K562 (cell line): ENCODE measurements around the gene ARMH4. TPM values are rescaled to one million over a fixed set of nuclear protein-coding genes. Genes with fewer than 3 reads are reported as not detected.

Experiments
- ATAC-seq: fragments of 200-7000 bp; cut with Tn5 transposase; 3 replicates; pipeline ENCODE4 v1.9.1; 2020; ENCODE audit warnings: moderate library complexity
- BruUV-seq: library from RNA; stranded (reverse); fragments of 400-500 nt; replicated peaks from 2 replicates; lab custom pipeline; 2021; lab: Mats Ljungman, UMichigan
- CTCF ChIA-PET: fragments of 300-600 bp; formaldehyde crosslinking; extraction: SDS; loops from one replicate; lab custom pipeline; 2021; ENCODE audit warnings: low intra/inter-chr PET ratio; lab: Yijun Ruan, JAX
- POLR2A ChIA-PET: fragments of 300-600, 350-650 bp; sonication (Branson Sonifier 250); formaldehyde crosslinking; extraction: SDS; loops from one replicate; lab custom pipeline; 2021; ENCODE audit warnings: antibody characterized with exemption, inconsistent platforms; lab: Yijun Ruan, JAX
- DNase-seq, 4 experiments: peaks; one replicate each; pipeline versions ENCODE4 v3.0.0 to v3.0.0-alpha.2; 2011 to 2018; ENCODE audit warnings: low spot score in 3 of 4, mixed read lengths in 3 of 4; ENCODE audit errors: extremely low read depth in 1 of 4
- FAIRE-seq: peaks from 2 replicates; lab custom pipeline; 2011; peaks lifted over from hg19 to GRCh38; lab: Jason Lieb, UNC
- H2AFZ ChIP-seq: 2 replicates; pipeline ENCODE4 v1.6.0; 2011; ENCODE audit warnings: low read depth, low read length, control low read depth, inconsistent platforms
- H3K27ac ChIP-seq: fragments of 200-600 bp; 3 replicates; pipeline ENCODE4 v1.8.0; 2011; ENCODE audit warnings: low read depth, mild to moderate bottlenecking, control low read depth, inconsistent platforms, low read length, moderate library complexity, mixed read lengths; ENCODE audit errors: extremely low read depth
- H3K27me3 ChIP-seq, 2 experiments: fragments of 300-600 bp in 1 of 2; 2 replicates in 1 of 2; 3 replicates in 1 of 2; pipeline versions ENCODE4 v1.6.0 to v1.8.0; 2011; ENCODE audit warnings: inconsistent platforms in 2 of 2, low read length in 2 of 2, mild to moderate bottlenecking in 1 of 2, mixed read lengths in 1 of 2, moderate library complexity in 1 of 2; ENCODE audit not compliant: control insufficient read depth in 2 of 2, insufficient read depth in 2 of 2
- H3K36me3 ChIP-seq: fragments of 300-600 bp; 3 replicates; pipeline ENCODE4 v1.8.0; 2011; ENCODE audit warnings: mild to moderate bottlenecking, low read length, inconsistent platforms; ENCODE audit not compliant: control insufficient read depth, insufficient read depth
- H3K4me1 ChIP-seq, 2 experiments: fragments of 200-600 bp in 1 of 2; replicated peaks in 1 of 2; 2 replicates in 1 of 2; 3 replicates in 1 of 2; pipeline versions ENCODE4 v1.5.1 to v1.8.0; 2011; ENCODE audit warnings: inconsistent platforms in 2 of 2, low read length in 2 of 2, mild to moderate bottlenecking in 1 of 2, mixed read lengths in 1 of 2, moderate library complexity in 1 of 2; ENCODE audit not compliant: control insufficient read depth in 2 of 2, insufficient read depth in 2 of 2
- H3K4me2 ChIP-seq: 2 replicates; pipeline ENCODE4 v1.6.1; 2011; ENCODE audit warnings: low read length, control low read depth, inconsistent platforms, mixed read lengths; ENCODE audit not compliant: insufficient read depth
- H3K4me3 ChIP-seq: fragments of 200-600 bp; sonication (generic), shearing (Covaris generic); 2 replicates; pipeline ENCODE4 v1.5.1; 2016; ENCODE audit warnings: control low read depth, inconsistent platforms
- H3K79me2 ChIP-seq: fragments of 200-600 bp; 3 replicates; pipeline ENCODE4 v1.8.0; 2011; ENCODE audit warnings: low read length, inconsistent platforms; ENCODE audit not compliant: control insufficient read depth, insufficient read depth
- H3K9ac ChIP-seq, 2 experiments: 2 replicates each; pipeline versions ENCODE4 v1.6.0 to v1.6.1; 2011; ENCODE audit warnings: low read depth in 2 of 2, low read length in 2 of 2, control low read depth in 1 of 2, inconsistent platforms in 1 of 2, mild to moderate bottlenecking in 1 of 2, mixed read lengths in 1 of 2; ENCODE audit not compliant: insufficient read depth in 1 of 2
- H3K9me1 ChIP-seq: one replicate; pipeline ENCODE4 v1.6.0; 2011; ENCODE audit warnings: inconsistent platforms, mild to moderate bottlenecking, low read length, moderate library complexity; ENCODE audit not compliant: control insufficient read depth, insufficient read depth
- H3K9me3 ChIP-seq: replicated peaks from 2 replicates; pipeline ENCODE4 v1.5.1; 2011; ENCODE audit warnings: low read depth, low read length, inconsistent platforms; ENCODE audit not compliant: control insufficient read depth, insufficient read depth
- H4K20me1 ChIP-seq: replicated peaks from 2 replicates; pipeline ENCODE4 v1.6.1; 2011; ENCODE audit warnings: low read length, inconsistent platforms, mixed read lengths; ENCODE audit not compliant: control insufficient read depth, insufficient read depth
- E4F1 ChIP-seq: fragments of 250-450 bp; sonication (Bioruptor Pico); IDR thresholded peaks from 2 replicates; pipeline ENCODE4 v1.5.0; 2021; ENCODE audit warnings: mild to moderate bottlenecking, borderline replicate concordance
- MED1 ChIP-seq: sonication (generic); formaldehyde crosslinking; IDR thresholded peaks from 2 replicates; pipeline ENCODE4 v1.8.1; 2023; ENCODE audit warnings: missing genetic modification reagents, borderline replicate concordance
- SMAD1 ChIP-seq: fragments of 150-350 bp; IDR thresholded peaks from 2 replicates; pipeline ENCODE4 v1.6.1; 2014; ENCODE audit warnings: low read length, low read depth; ENCODE audit not compliant: partially characterized antibody
- TAF7 ChIP-seq: fragments of 450-650 bp; IDR thresholded peaks from 2 replicates; pipeline ENCODE4 v1.6.1; 2016; ENCODE audit warnings: missing genetic modification characterization, missing compliant biosample characterization
- TFAM ChIP-seq: fragments of 250-450 bp; sonication (Bioruptor Pico); conservative IDR thresholded peaks from 2 replicates; pipeline ENCODE4 v1.5.0; 2021; ENCODE audit warnings: mild to moderate bottlenecking, moderate library complexity
- ZNF354B ChIP-seq: fragments of 250-450 bp; sonication (Bioruptor Pico); IDR thresholded peaks from 2 replicates; pipeline ENCODE4 v1.4.0; 2020
- in situ Hi-C: fragments of 300-500 bp; cut with MboI; formaldehyde crosslinking; loops from 4 replicates; pipeline ENCODE4 v1.15.0; 2018; ENCODE audit warnings: inconsistent platforms, mixed read lengths
- intact Hi-C: fragments of 100-400 bp; cut with micrococcal nuclease; formaldehyde crosslinking; loops from 2 replicates; pipeline ENCODE4 v1.14.2; 2022
- polyA plus RNA-seq, 8 experiments: library from polyadenylated mRNA; depleted of rRNA in 4 of 8; stranded (reverse) in 5 of 8; unstranded in 3 of 8; fragments of >200 nt; fragmentation: Nextera tagmentation in 2 of 8; fragmentation: Illumina TruSeq in 1 of 8; extraction: Ambion mirVana in 2 of 8; extraction: Trizol in 1 of 8; gene quantifications; 2 replicates each; pipeline versions ENCODE4 v1.2.1 to v1.2.3, GENCODE V29; 2011 to 2014; ENCODE audit warnings: inconsistent platforms in 1 of 8, missing spikeins in 1 of 8
- total RNA-seq, 7 experiments: library from RNA; depleted of rRNA in 6 of 7; stranded (reverse); fragments of >200 nt in 6 of 7; fragmentation: Illumina TruSeq in 2 of 7; extraction: Trizol in 2 of 7; gene quantifications; 2 replicates each; pipeline versions ENCODE4 v1.2.1 to v1.2.3, GENCODE V29; 2011 to 2021; ENCODE audit warnings: low replicate concordance in 1 of 7

ARMH4 gene
- total and polyA plus RNA-seq, 9 of the 15 experiments (the other 6 are each of a cell fraction or from before 2014, with no cell fraction given) = 0.06 to 0.98 (median 0.07) TPM; not detected in 2

DNA sequence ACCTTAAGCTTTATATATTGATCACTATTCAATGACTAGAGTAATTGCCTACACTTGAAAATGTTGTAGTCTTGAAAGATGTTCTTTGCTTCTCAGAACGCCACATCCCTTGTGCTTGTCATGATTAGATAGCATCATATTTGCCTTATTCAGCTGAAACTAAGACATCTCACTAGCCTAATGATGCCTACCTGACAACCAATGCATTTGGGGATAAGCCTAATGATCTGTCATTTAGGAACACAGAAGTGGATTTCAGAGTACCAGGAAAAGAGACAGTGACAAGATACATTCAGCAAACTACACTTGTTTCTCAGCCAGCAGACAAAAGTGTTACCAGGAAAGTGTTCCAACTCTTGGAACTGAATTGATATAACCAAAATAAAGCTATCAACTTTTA, 83.7 kb downstream of the ARMH4 start (continued):
- no peak for TF ChIP-seq SMAD1

DNA sequence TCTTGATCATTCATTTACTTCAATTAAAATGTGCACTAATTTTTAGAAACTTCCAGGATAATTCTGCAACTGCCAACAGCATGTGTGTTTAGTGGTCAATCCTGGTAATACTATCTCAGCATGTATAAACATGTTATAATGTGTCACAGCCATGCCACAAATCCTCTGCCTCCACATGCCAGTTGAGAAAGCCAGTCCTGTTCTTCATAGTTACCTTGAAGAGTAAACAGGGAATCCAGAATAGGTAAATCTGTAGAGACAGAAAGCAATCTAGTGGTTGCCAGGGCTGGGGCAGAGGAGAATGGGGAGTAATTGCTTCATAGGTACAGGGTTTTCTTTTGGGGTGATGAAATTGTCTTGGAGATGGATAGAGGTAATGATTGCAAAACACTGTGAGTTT, 85.9 kb downstream of the ARMH4 start:
- FAIRE-seq (no peak), DNase-seq (no peak), ATAC-seq (no peak)
- CTCF ChIA-PET = no interaction called here
- Histone ChIP-seq H3K27ac (no peak overlapping the region), H3K9ac (no peak overlapping the region), H3K79me2 (no peaks in the 10 kb centered on the region), H3K4me2 (no peak overlapping the region), H4K20me1 (no peaks in the 10 kb centered on the region), H3K36me3 (no peaks in the 10 kb centered on the region), H3K27me3 (no peaks in the 10 kb centered on the region), H3K4me1 (no peaks in the 10 kb centered on the region), H3K4me3 (no peak overlapping the region), H3K9me1 (no peaks in the 10 kb centered on the region), H2AFZ (no peak overlapping the region), H3K9me3 (no peaks in the 10 kb centered on the region)
- in situ Hi-C loops = loop anchor here (25.0 kb wide), 1 partner anchor 1579 kb away; no protein-coding TSS in a partner anchor
- BruUV-seq = no TSS peak
- POLR2A ChIA-PET = no interaction called here
- intact Hi-C loops = no loop called here
- no peak for TF ChIP-seq TAF7
- no peak for TF ChIP-seq E4F1
- TF ChIP-seq ZNF354B (CRISPR knock-in tag) = no peak
- TF ChIP-seq MED1 (CRISPR knock-in tag) = no peak
- no peak for TF ChIP-seq TFAM (CRISPR knock-in tag)
- TF ChIP-seq, all 486 proteins: peak for 0
